ENCODE measurements around the gene SHE.

DNA sequence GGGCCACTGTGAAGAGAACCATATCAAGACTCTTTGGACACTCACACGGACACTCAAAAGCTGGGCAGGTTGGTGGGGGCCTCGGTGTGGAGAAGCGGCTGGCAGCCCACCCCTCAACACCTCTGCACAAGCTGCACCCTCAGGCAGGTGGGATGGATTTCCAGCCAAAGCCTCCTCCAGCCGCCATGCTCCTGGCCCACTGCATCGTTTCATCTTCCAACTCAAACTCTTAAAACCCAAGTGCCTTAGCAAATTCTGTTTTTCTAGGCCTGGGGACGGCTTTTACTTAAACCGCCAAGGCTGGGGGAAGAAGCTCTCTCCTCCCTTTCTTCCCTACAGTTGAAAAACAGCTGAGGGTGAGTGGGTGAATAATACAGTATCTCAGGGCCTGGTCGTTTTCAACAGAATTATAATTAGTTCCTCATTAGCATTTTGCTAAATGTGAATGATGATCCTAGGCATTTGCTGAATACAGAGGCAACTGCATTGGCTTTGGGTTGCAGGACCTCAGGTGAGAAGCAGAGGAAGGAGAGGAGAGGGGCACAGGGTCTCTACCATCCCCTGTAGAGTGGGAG lies 36.5 kb downstream of the SHE start:
- TF ChIP-seq, protein P1, sequence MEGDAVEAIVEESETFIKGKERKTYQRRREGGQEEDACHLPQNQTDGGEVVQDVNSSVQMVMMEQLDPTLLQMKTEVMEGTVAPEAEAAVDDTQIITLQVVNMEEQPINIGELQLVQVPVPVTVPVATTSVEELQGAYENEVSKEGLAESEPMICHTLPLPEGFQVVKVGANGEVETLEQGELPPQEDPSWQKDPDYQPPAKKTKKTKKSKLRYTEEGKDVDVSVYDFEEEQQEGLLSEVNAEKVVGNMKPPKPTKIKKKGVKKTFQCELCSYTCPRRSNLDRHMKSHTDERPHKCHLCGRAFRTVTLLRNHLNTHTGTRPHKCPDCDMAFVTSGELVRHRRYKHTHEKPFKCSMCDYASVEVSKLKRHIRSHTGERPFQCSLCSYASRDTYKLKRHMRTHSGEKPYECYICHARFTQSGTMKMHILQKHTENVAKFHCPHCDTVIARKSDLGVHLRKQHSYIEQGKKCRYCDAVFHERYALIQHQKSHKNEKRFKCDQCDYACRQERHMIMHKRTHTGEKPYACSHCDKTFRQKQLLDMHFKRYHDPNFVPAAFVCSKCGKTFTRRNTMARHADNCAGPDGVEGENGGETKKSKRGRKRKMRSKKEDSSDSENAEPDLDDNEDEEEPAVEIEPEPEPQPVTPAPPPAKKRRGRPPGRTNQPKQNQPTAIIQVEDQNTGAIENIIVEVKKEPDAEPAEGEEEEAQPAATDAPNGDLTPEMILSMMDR (IDR thresholded peaks at IDR 0.05; ENCODE audit: insufficient read depth, low read length, poor library complexity, severe bottlenecking), result no peak
- TF ChIP-seq EZH2phosphoT487 (conservative IDR thresholded peaks at IDR 0.05; ENCODE audit: low read length), result no peak
